Measurements from ENCODE around the gene KYAT1.

Gene KYAT1

DNA sequence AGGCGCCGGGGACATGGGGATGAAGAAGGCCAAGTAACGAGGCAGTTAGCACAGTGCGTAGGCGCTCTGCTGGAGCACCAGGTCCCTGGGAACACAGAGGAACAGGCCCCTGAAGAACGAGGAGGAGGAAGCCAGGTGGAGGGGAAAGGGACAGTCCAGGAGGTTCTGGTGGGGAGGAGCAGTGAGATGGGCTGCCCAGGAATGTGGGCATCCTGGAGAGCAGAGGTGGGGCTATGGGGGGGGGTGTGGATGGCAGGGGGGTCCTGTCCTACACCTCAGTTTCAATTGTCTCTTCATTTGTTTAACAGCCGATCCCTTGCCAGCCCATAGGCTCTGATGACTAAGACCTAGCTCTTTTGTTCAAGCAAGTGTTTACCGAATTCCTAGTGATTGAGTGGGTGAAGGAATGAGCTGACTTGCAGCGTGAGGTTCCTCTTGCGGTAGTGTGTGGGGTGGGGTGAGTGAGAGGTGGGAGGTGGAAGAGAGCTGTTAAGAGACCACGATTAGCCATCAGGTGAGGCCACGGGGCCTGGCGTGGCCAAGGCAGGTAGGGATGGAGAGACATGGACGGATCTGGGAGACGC, 30.6 kb upstream of the KYAT1 start:
- TF ChIP-seq POLR2AphosphoS5 (IDR thresholded peaks at IDR 0.05; ENCODE audit: borderline replicate concordance, low read depth, low read length) (no peak), EZH2 (IDR thresholded peaks at IDR 0.05) (no peak)
- H3K9ac ChIP-seq (ENCODE audit: insufficient read length) = no peak overlapping the region
- no peak for DNase-seq (ENCODE audit: low read depth, low spot score)
- peaks cover 18% of the 10 kb centered on the region; the same call in 1 of the 2 replicates for H3K36me3 ChIP-seq (ENCODE audit: insufficient read depth, low read length)
- no peaks in the 10 kb centered on the region for H3K9me3 ChIP-seq (ENCODE audit: low read depth, low read length)
- H3K4me3 ChIP-seq = no peak overlapping the region
- H3K27ac ChIP-seq = no peak overlapping the region

DNA sequence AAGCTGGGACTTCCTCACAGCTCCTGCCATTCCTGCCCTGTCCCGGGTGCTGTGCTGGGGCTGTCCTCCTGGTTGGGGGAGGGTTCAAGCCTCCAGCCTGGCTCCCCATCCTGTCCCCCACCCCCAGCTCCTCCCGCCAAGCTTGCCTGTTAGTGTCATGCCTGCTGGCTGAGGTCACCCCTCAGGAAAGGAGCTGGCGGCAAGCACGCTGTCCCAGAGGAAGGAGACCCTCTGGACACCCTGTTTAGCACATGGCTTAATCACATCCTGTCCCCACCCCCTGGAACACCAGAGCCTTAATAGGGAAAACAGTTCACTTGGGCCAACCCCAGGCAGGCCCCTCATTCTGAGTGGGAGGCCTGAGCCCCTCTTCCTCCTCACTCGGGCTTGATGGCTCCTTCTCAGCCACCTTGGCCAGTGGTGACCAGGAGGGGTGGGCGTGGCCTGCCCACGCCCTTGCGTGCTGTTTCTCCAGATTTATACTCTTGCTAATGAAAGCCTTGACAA, 29.8 kb upstream of the KYAT1 start:
- no peak overlapping the region for H3K9ac ChIP-seq (ENCODE audit: insufficient read length)
- peaks cover 21% of the 10 kb centered on the region; the same call in 1 of the 2 replicates for H3K36me3 ChIP-seq (ENCODE audit: insufficient read depth, low read length)
- DNase-seq (ENCODE audit: low read depth, low spot score) = no peak
- H3K9me3 ChIP-seq (ENCODE audit: low read depth, low read length) = no peaks in the 10 kb centered on the region
- H3K27ac ChIP-seq = no peak overlapping the region
- H3K4me3 ChIP-seq = no peak overlapping the region
- no peak for TF ChIP-seq POLR2AphosphoS5 (IDR thresholded peaks at IDR 0.05; ENCODE audit: borderline replicate concordance, low read depth, low read length)
- TF ChIP-seq EZH2 (IDR thresholded peaks at IDR 0.05) = no peak
- no peak for TF ChIP-seq FOXP2 (optimal IDR thresholded peaks at IDR 0.05; ENCODE audit: control extremely low read depth, extremely low read length, insufficient read depth)

DNA sequence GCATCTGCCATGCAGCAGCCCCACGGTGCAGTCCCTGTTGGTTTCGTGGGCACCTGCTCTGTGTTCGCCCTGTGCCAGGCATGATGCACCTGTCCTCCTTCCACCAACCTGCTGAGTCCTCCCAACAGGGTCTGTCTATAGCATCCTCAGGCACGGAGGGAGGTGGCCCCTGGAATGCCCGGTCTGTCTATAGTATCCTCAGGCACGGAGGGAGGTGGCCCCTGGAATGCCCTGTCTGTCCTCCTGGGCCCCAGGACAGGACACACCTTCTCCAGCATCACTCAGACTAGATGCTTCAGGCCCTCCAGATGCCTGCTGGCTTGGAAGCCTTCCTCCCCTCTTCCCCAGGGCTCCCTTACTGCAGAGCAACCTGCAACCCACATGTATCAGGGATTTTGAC, 29.2 kb upstream of the KYAT1 start:
- TF ChIP-seq POLR2AphosphoS5 (IDR thresholded peaks at IDR 0.05; ENCODE audit: borderline replicate concordance, low read depth, low read length) (no peak), FOXP2 (optimal IDR thresholded peaks at IDR 0.05; ENCODE audit: control extremely low read depth, extremely low read length, insufficient read depth) (no peak), EZH2 (IDR thresholded peaks at IDR 0.05) (no peak)
- DNase-seq (ENCODE audit: low read depth, low spot score) = no peak
- H3K9me3 ChIP-seq (ENCODE audit: low read depth, low read length) = no peaks in the 10 kb centered on the region
- no peak overlapping the region for H3K4me3 ChIP-seq
- no peak overlapping the region for H3K27ac ChIP-seq
- no peak overlapping the region for H3K9ac ChIP-seq (ENCODE audit: insufficient read length)
- peaks cover 21% of the 10 kb centered on the region; the same call in 1 of the 2 replicates for H3K36me3 ChIP-seq (ENCODE audit: insufficient read depth, low read length)

DNA sequence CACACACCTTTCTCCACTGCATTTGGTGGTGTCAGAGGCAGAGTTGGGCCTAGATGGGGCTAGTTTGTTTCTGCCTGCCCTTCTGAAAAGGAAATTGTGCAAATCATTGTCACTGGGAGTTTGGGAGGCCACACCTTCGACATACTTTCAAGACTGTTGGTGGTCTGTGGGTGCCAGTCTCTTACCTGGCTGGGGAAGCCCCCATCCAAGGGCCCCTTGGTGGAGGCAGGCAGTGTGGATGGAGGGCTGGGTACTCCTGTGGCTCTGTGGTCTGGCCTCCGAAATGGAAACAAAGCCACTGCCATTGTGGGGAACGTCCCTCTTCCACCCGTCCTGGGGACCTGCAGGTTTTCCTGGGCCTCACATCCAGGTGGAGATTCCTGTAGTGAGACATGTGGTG, 28.1 kb upstream of the KYAT1 start:
- TF ChIP-seq EZH2 (IDR thresholded peaks at IDR 0.05) (no peak), POLR2AphosphoS5 (IDR thresholded peaks at IDR 0.05; ENCODE audit: borderline replicate concordance, low read depth, low read length) (no peak), FOXP2 (optimal IDR thresholded peaks at IDR 0.05; ENCODE audit: control extremely low read depth, extremely low read length, insufficient read depth) (no peak)
- Histone ChIP-seq H3K9me3 (ENCODE audit: low read depth, low read length) (no peaks in the 10 kb centered on the region), H3K9ac (ENCODE audit: insufficient read length) (no peak overlapping the region), H3K4me3 (no peak overlapping the region), H3K27ac (no peak overlapping the region), H3K36me3 (ENCODE audit: insufficient read depth, low read length) (peaks cover 21% of the 10 kb centered on the region; the same call in 1 of the 2 replicates)
- DNase-seq (ENCODE audit: low read depth, low spot score) = no peak

DNA sequence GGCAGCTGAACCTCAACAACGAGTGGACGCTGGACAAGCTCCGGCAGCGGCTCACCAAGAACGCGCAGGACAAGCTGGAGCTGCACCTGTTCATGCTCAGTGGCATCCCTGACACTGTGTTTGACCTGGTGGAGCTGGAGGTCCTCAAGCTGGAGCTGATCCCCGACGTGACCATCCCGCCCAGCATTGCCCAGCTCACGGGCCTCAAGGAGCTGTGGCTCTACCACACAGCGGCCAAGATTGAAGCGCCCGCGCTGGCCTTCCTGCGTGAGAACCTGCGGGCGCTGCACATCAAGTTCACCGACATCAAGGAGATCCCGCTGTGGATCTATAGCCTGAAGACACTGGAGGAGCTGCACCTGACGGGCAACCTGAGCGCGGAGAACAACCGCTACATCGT, 26.6 kb upstream of the KYAT1 start:
- H3K9me3 ChIP-seq (ENCODE audit: low read depth, low read length) = no peaks in the 10 kb centered on the region
- no peak for DNase-seq (ENCODE audit: low read depth, low spot score)
- H3K9ac ChIP-seq (ENCODE audit: insufficient read length) = no peak overlapping the region
- no peak overlapping the region for H3K4me3 ChIP-seq
- no peak overlapping the region for H3K27ac ChIP-seq
- H3K36me3 ChIP-seq (ENCODE audit: insufficient read depth, low read length) = peaks cover 21% of the 10 kb centered on the region; the same call in 1 of the 2 replicates
- no peak for TF ChIP-seq POLR2AphosphoS5 (IDR thresholded peaks at IDR 0.05; ENCODE audit: borderline replicate concordance, low read depth, low read length)
- no peak for TF ChIP-seq EZH2 (IDR thresholded peaks at IDR 0.05)
- TF ChIP-seq FOXP2 (optimal IDR thresholded peaks at IDR 0.05; ENCODE audit: control extremely low read depth, extremely low read length, insufficient read depth) = no peak

DNA sequence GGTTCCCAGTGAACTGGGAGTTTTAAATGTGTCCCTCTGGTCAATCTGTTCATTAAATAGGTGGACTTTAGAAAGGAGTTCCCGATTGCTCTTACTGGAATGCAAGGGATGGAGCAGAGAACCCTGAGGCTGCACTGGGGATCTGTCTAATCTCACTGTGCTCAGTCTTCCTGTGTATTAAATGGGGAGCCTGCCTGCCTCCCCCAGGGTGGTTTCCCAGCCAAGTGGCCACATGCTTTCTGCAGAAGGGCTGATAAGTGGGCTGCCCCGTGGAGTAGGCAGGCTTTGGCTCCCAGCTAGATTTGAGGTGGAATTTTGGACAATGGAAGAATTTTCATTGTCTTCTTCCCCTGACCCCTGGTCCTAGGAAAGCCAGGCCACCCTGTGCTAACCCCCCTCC, 25.0 kb upstream of the KYAT1 start:
- Histone ChIP-seq H3K9ac (ENCODE audit: insufficient read length) (no peak overlapping the region), H3K27ac (no peak overlapping the region), H3K9me3 (ENCODE audit: low read depth, low read length) (no peaks in the 10 kb centered on the region), H3K36me3 (ENCODE audit: insufficient read depth, low read length) (peaks cover 21% of the 10 kb centered on the region; the same call in 1 of the 2 replicates), H3K4me3 (no peak overlapping the region)
- no peak for TF ChIP-seq EZH2 (IDR thresholded peaks at IDR 0.05)
- no peak for TF ChIP-seq POLR2AphosphoS5 (IDR thresholded peaks at IDR 0.05; ENCODE audit: borderline replicate concordance, low read depth, low read length)
- TF ChIP-seq FOXP2 (optimal IDR thresholded peaks at IDR 0.05; ENCODE audit: control extremely low read depth, extremely low read length, insufficient read depth) = no peak
- no peak for DNase-seq (ENCODE audit: low read depth, low spot score)

DNA sequence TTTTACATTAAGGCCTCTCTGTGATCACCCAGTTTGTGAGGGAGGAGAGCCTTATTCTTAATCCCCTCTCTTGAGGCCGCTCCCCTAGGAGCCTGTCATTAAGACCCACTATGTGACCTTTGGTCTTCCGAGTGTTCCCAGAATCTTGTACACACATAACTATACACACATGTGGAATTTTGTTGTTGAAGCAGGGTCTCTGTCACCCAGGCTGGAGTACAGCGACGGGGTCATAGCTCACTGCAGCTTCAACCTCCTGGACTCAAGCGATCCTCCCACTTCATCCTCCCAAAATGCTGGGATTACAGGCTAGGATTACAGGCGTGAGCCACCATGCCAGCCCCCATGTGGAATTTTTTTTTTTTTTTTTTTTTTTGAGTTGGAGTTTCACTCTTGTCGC, 24.2 kb upstream of the KYAT1 start:
- no peak for DNase-seq (ENCODE audit: low read depth, low spot score)
- no peak overlapping the region for H3K9ac ChIP-seq (ENCODE audit: insufficient read length)
- no peaks in the 10 kb centered on the region for H3K9me3 ChIP-seq (ENCODE audit: low read depth, low read length)
- H3K4me3 ChIP-seq = no peak overlapping the region
- H3K36me3 ChIP-seq (ENCODE audit: insufficient read depth, low read length) = peaks cover 21% of the 10 kb centered on the region; the same call in 1 of the 2 replicates
- no peak overlapping the region for H3K27ac ChIP-seq
- no peak for TF ChIP-seq EZH2 (IDR thresholded peaks at IDR 0.05)
- no peak for TF ChIP-seq POLR2AphosphoS5 (IDR thresholded peaks at IDR 0.05; ENCODE audit: borderline replicate concordance, low read depth, low read length)

DNA sequence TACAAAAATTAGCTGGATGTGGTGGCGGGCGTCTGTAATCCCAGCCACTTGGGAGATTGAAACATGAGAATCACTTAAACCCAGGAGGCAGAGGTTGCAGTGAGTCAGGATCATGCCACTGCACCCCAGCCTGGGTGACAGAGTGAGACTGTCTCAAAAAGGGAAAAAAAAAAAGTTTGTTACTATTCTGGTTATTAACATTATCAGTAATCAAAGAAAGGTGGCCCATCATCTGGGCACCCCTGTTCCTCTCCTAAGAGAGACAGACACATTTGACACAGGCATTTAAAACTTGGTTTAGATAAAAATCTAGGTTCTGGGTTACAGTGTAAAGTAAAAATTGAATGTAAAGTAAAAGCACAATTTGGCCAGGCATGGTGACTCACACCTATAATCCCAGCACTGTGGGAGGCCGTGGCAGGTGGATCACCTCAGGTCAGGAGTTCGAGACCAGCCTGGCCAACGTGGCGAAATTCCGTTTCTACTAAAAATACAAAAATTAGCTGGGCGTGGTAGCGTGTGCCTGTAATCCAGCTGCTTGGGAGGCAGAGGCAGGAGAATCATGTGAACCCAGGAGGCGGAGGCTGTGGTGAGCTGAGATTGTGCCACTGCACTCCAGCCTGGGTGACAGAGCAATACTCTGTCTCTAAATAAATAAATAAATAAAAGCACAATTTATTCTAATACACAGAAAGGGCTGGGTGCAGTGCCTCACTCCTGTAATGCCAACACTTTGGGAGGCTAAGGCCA, 22.3 kb upstream of the KYAT1 start:
- TF ChIP-seq FOXP2 (optimal IDR thresholded peaks at IDR 0.05; ENCODE audit: control extremely low read depth, extremely low read length, insufficient read depth) = no peak
- TF ChIP-seq POLR2AphosphoS5 (IDR thresholded peaks at IDR 0.05; ENCODE audit: borderline replicate concordance, low read depth, low read length) = no peak
- TF ChIP-seq EZH2 (IDR thresholded peaks at IDR 0.05) = no peak
- Histone ChIP-seq H3K4me3 (no peak overlapping the region), H3K9ac (ENCODE audit: insufficient read length) (no peak overlapping the region), H3K27ac (no peak overlapping the region), H3K36me3 (ENCODE audit: insufficient read depth, low read length) (peaks cover 17% of the 10 kb centered on the region; the same call in 1 of the 2 replicates), H3K9me3 (ENCODE audit: low read depth, low read length) (no peaks in the 10 kb centered on the region)
- DNase-seq (ENCODE audit: low read depth, low spot score) = no peak
